Kidney (tissue), 14 donors: ENCODE results near the gene CHST12. TPM values are rescaled to one million over a fixed set of nuclear protein-coding genes. Genes with fewer than 3 reads are reported as not detected.

Experiments used
- DNase-seq, 5 donors: peaks; one replicate each; pipeline ENCODE4 v3.0.0-alpha.2; 2013 to 2020
- FAIRE-seq: peaks from 2 replicates; lab custom pipeline; 2012; peaks lifted over from hg19 to GRCh38; lab: Jason Lieb, UNC
- H3K27ac ChIP-seq, 2 donors: one replicate each; pipeline ENCODE4 v1.7.0; 2013; ENCODE audit warnings: low read depth in 2 of 2, low read length in 2 of 2, inconsistent platforms in 1 of 2
- H3K27me3 ChIP-seq: one replicate; pipeline ENCODE4 v1.7.1; 2013; ENCODE audit warnings: low read length, inconsistent platforms; ENCODE audit not compliant: control insufficient read depth, insufficient read depth
- H3K36me3 ChIP-seq, 3 donors: one replicate each; pipeline versions ENCODE4 v1.7.0 to v1.7.1; 2013; ENCODE audit warnings: low read length in 3 of 3, control low read depth in 1 of 3, inconsistent platforms in 1 of 3; ENCODE audit not compliant: insufficient read depth in 3 of 3, control insufficient read depth in 2 of 3
- H3K4me1 ChIP-seq, 3 donors: one replicate each; pipeline versions ENCODE4 v1.7.0 to v1.7.1; 2013; ENCODE audit warnings: low read length in 3 of 3, inconsistent platforms in 1 of 3, low read depth in 1 of 3; ENCODE audit not compliant: control insufficient read depth in 2 of 3, insufficient read depth in 2 of 3
- H3K4me3 ChIP-seq, 3 donors: one replicate each; pipeline versions ENCODE4 v1.7.0 to v1.8.1; 2013; ENCODE audit warnings: low read length in 3 of 3, control low read depth in 1 of 3, inconsistent platforms in 1 of 3
- H3K9ac ChIP-seq, 3 donors: one replicate each; pipeline versions ENCODE4 v1.7.0 to v1.7.1; 2013; ENCODE audit warnings: low read length in 3 of 3, control low read depth in 1 of 3, inconsistent platforms in 1 of 3
- H3K9me3 ChIP-seq, 3 donors: one replicate each; pipeline versions ENCODE4 v1.7.0 to v1.7.1; 2013; ENCODE audit warnings: low read length in 3 of 3, control low read depth in 1 of 3, inconsistent platforms in 1 of 3; ENCODE audit not compliant: control insufficient read depth in 2 of 3, insufficient read depth in 1 of 3
- intact Hi-C: fragments of 100-400 bp; cut with DNase I; formaldehyde crosslinking; loops from one replicate; pipeline ENCODE4 v1.11.1; 2022
- polyA plus RNA-seq: library from polyadenylated mRNA; stranded (reverse); fragments of 350-450 nt; fragmentation: Illumina TruSeq; extraction: RNeasy Lipid Tissue Mini Kit (QIAGEN cat#74804); gene quantifications from one replicate; pipeline ENCODE4 v1.2.3, GENCODE V29; 2014; ENCODE audit warnings: low read depth, low replicate concordance; ENCODE audit not compliant: insufficient read depth
- total RNA-seq: library from RNA; stranded (reverse); fragmentation: NEBNext Ultra II Directional; extraction: Animal tissue kit (Norgen Biotek cat#: 25700); gene quantifications from one replicate; pipeline ENCODE4 v1.2.1, GENCODE V29; 2021
- TF ChIP-seq, protein P1 (sequence below): IDR thresholded peaks from 3 replicates; pipeline ENCODE4 v1.5.1; 2012; ENCODE audit warnings: mild to moderate bottlenecking, moderate library complexity, borderline replicate concordance; ENCODE audit not compliant: insufficient read depth; ENCODE audit errors: extremely low read depth
- donor health status: control.
- donor health status: control.
- donor health status: control.
- donor health status: control.
- donor health status: control.
- donor health status: DM: yes; HTN: yes; CAD: no.
- donor health status: Normal renal cell carcinoma (clear cell type).

CHST12 gene
- total and polyA plus RNA-seq, 2 donors from 2014 or later, result 16.3 to 25.6 TPM

DNA sequence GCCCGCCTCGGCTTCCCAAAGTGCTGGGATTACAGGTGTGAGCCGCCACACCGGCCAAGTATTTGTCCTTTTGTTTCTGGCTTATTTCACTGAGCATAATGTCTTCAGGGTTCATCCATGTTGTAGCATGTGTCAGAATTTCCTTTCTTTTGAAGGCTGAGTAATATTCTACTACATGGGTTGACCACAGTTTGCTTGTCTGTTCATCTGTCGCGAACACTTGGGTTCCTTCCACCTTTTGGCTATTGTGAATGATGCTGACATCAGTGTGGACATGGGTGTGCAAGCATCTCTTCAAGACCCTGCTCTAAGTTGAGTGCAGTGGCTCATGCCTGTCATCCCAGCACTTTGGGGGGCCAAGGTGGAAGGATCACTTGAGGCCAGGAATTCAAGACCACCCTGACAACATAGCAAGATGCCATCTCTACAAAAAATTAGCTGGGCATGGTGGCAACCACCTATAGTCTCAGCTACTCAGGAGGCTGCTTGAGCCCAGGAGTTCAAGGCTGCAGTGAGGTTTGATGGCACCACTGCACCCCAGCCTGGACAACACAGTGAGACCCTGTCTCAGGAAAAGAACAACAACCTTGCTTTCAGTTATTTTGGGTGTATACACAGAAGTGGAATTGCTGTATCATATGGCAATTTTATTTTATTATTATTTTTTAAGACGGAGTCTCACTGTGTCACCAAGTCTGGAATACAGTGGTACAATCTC, 17.0 kb downstream of the CHST12 start:
- peaks cover 0 to 7% (median 0%) of the 10 kb centered on the region in 3 donors for H3K4me1 ChIP-seq
- TF ChIP-seq, protein P1, sequence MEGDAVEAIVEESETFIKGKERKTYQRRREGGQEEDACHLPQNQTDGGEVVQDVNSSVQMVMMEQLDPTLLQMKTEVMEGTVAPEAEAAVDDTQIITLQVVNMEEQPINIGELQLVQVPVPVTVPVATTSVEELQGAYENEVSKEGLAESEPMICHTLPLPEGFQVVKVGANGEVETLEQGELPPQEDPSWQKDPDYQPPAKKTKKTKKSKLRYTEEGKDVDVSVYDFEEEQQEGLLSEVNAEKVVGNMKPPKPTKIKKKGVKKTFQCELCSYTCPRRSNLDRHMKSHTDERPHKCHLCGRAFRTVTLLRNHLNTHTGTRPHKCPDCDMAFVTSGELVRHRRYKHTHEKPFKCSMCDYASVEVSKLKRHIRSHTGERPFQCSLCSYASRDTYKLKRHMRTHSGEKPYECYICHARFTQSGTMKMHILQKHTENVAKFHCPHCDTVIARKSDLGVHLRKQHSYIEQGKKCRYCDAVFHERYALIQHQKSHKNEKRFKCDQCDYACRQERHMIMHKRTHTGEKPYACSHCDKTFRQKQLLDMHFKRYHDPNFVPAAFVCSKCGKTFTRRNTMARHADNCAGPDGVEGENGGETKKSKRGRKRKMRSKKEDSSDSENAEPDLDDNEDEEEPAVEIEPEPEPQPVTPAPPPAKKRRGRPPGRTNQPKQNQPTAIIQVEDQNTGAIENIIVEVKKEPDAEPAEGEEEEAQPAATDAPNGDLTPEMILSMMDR, result no peak
- intact Hi-C loops, result no loop called here
- H3K9ac ChIP-seq, result no peak overlapping the region
- no peak overlapping the region for H3K4me3 ChIP-seq
- no peaks in the 10 kb centered on the region for H3K9me3 ChIP-seq
- no peaks in the 10 kb centered on the region for H3K27me3 ChIP-seq
- DNase-seq (no peak), FAIRE-seq (no peak)
- H3K27ac ChIP-seq, result no peak overlapping the region
- no peaks in the 10 kb centered on the region for H3K36me3 ChIP-seq

DNA sequence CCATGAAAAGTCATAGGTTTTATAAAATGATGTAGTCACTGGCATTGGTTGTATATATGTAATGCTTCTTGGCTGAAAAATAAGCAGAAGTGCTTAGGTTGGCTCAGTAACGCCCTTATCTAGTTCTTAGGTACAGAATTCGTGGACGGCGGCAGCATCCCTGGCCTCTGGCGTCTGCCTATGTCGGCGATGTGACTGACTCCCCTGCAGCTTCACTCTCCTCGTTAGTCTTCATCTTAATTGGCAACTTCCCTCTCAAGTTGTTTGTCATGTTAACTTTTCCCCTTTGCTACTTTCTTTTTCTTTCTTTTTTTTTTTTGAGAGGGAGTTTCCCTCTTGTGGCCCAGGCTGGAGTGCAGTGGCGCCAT, 18.5 kb downstream of the CHST12 start:
- no peaks in the 10 kb centered on the region for H3K36me3 ChIP-seq
- H3K4me1 ChIP-seq, result peaks cover 0 to 7% (median 0%) of the 10 kb centered on the region in 3 donors
- H3K9ac ChIP-seq, result no peak overlapping the region
- no peaks in the 10 kb centered on the region for H3K27me3 ChIP-seq
- intact Hi-C loops, result no loop called here
- no peak overlapping the region for H3K27ac ChIP-seq
- DNase-seq (no peak), FAIRE-seq (no peak)
- no peaks in the 10 kb centered on the region for H3K9me3 ChIP-seq
- H3K4me3 ChIP-seq, result no peak overlapping the region
- TF ChIP-seq, protein P1, result no peak

DNA sequence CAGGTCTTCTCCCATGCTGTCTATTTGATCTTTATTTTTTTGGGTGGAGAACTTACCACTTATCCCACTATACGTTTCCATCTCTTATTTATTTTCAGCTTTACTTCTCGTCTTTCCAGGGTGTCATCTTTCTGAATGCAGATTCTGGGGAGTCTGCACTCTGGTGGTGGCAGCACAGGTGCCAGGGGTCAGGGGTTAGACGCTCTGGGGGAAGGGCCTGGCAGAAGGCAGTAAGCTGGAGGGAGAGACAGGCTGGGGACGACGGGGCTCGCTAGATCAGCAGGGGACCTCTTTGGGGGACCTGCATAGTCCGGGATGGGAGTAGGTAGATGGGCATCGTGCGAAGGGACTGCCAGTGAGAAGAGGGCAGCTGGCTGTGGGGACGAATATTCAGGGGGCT, 22.3 kb downstream of the CHST12 start:
- Histone ChIP-seq H3K4me1 (no peaks in the 10 kb centered on the region), H3K27me3 (no peaks in the 10 kb centered on the region), H3K4me3 (no peak overlapping the region), H3K9ac (no peak overlapping the region), H3K9me3 (peaks cover 0 to under 1% (median 0%) of the 10 kb centered on the region in 3 donors), H3K27ac (no peak overlapping the region), H3K36me3 (no peaks in the 10 kb centered on the region)
- intact Hi-C loops, result no loop called here
- FAIRE-seq (no peak), DNase-seq (no peak)
- TF ChIP-seq, protein P1, result no peak
